Activated CD8-positive, alpha-beta memory T cell treated with anti-CD3 and anti-CD28 coated beads for 36 hours (primary cell): ENCODE measurements around the gene TSPAN18. TPM values are rescaled to one million over a fixed set of nuclear protein-coding genes. Genes with fewer than 3 reads are reported as not detected.

Experiments
- CTCF ChIA-PET: fragments of 350-600 bp; sonication (Branson Sonifier 250); formaldehyde crosslinking; loops from one replicate; lab custom pipeline; 2021; ENCODE audit warnings: antibody characterized with exemption; lab: Charles Lee
- POLR2A ChIA-PET: fragments of 350-600 bp; sonication (Branson Sonifier 250); formaldehyde crosslinking; loops from one replicate; lab custom pipeline; 2021; ENCODE audit warnings: antibody characterized with exemption; lab: Charles Lee
- total RNA-seq, 2 experiments: library from RNA; stranded (reverse); gene quantifications; one replicate each; pipeline ENCODE4 v1.2.3, GENCODE V29; 2021

Gene TSPAN18
- total RNA-seq, 2 experiments from 2014 or later = 0.84 to 1.1 TPM

- POLR2A ChIA-PET = no interaction called here
- CTCF ChIA-PET = interaction anchor here (0.6 kb wide), 1 partner anchor 185 kb away, joined by 3 read pairs; no protein-coding TSS in a partner anchor
Measured at GRCh38 chr11:44708523-44709280, 18.1 kb upstream of the TSPAN18 start.

GRCh38 chr11:44709281-44709562 is 17.5 kb upstream of the TSPAN18 start:
- POLR2A ChIA-PET = no interaction called here
- CTCF ChIA-PET = no interaction called here

DNA sequence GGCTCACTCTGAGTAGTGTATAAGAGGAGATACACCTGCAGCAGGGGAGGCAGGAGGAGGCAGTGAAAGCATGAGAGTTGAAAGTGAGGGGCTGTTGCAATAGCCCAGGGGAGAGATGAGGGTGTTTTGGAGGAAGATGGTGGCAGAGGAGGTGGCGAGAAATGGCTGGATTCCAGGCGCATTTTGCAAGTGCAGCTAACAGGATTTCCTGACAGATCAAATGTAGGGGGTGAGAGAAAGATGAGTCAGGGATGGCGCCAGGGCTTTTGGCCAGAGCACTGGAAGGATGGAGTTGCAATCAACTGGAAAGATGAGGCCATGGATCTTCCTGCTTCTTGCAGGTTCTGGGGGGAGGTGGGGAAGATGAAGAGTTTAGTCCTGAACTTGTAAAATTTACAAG is 16.8 kb upstream of the TSPAN18 start:
- CTCF ChIA-PET = interaction anchor here (1.7 kb wide), 1 partner anchor 64 kb away, joined by 3 read pairs; no protein-coding TSS in a partner anchor

DNA sequence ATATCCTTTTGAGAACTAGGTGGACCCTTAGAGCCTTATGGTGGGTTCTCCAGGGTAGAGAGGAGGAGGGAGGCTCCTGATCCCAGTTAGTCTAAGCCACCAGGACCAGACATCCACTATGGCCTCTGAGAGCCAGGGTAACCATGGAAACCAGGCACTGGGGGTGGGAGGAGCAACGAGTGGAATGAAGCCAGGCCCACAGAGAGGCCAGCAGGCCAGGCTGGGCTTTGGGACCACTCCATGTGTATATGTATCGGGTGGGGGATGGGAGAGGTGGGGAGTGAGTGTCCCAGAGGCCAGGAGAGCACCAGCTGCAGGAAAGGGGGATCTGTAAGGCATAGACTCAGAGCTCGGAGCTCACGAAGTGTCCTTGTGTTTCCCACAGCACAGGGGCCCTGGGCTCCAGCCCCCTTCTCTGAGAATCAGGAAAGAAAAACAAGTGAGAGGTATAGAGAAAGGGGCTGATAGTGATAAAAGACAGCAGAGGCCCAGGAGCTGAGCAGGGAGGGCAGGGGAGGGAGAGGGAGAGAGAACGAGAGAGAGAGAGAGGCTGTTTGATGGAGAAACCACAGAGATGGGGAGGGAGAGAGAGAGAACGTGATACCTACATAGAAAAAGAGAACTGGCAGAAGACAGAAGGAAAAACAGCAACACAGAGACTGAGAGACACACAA is 15.5 kb upstream of the TSPAN18 start:
- ChIA-PET CTCF (interaction anchor here (1.0 to 1.7 kb wide), 2 partner anchors 15 to 63 kb away, joined by 3 read pairs; partner anchors contain the start of gene TSPAN18), POLR2A (no interaction called here)

More for the DNA sequence above, 16.8 kb upstream of the TSPAN18 start:
- POLR2A ChIA-PET = no interaction called here

DNA sequence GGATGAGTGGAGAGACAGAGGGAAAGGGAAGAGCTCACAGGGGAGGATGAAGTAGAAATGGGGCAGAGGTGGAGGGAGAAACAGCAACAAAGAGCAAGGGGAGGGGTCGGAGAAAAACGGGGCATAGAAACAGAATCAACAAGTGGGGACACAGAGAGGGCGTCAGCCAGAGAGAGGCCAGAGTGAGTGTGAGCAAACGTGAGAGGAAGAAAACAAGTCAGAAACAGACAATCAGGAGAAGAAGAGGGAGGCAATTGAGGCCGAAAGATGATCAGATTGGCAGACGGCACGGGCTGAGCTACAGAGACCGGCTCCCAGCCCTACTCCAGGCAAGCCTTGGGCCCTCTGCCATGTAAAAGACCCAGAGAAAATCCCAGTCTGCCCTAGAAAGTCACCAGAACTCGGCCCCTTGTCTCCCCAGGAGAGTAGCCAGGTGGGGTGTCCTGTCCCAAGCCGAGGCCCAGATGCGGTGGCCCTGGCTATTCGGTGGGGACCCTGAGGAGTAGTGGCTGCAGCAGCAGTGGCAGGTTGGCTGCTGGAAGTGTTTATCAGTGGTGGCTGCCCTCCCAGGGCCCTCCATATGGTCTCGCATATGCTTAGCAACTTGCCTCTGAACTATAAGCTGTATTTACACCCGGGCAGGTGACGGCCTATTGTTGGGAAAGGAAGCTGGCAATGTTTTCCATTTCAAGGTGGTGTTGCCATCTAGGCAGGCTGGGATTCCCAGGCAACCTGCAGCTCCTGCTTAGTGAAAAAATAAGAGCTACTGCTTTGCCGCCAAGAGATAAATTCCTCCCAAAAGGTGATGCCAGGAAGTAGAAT is 14.8 kb upstream of the TSPAN18 start:
- POLR2A ChIA-PET = no interaction called here
- CTCF ChIA-PET = no interaction called here

- ChIA-PET CTCF (no interaction called here), POLR2A (no interaction called here)
Measured at GRCh38 chr11:44713022-44713421, 13.7 kb upstream of the TSPAN18 start.

GRCh38 chr11:44716256-44716655 is 10.5 kb upstream of the TSPAN18 start:
- CTCF ChIA-PET = no interaction called here

GRCh38 chr11:44718057-44718456 is 8.7 kb upstream of the TSPAN18 start:
- CTCF ChIA-PET = interaction anchor here (0.5 kb wide), 1 partner anchor 9 kb away, joined by 3 read pairs; no protein-coding TSS in a partner anchor
- POLR2A ChIA-PET = no interaction called here

More at GRCh38 chr11:44716256-44716655, 10.5 kb upstream of the TSPAN18 start:
- POLR2A ChIA-PET = no interaction called here

GRCh38 chr11:44718612-44719390 is 8.0 kb upstream of the TSPAN18 start:
- CTCF ChIA-PET = no interaction called here
- POLR2A ChIA-PET = no interaction called here

- ChIA-PET CTCF (interaction anchor here (1.2 to 1.3 kb wide), 2 partner anchors 104 to 130 kb away, joined by 4 read pairs; no protein-coding TSS in a partner anchor), POLR2A (no interaction called here)
Measured at GRCh38 chr11:44725016-44725685, 1.6 kb upstream of the TSPAN18 start.

DNA sequence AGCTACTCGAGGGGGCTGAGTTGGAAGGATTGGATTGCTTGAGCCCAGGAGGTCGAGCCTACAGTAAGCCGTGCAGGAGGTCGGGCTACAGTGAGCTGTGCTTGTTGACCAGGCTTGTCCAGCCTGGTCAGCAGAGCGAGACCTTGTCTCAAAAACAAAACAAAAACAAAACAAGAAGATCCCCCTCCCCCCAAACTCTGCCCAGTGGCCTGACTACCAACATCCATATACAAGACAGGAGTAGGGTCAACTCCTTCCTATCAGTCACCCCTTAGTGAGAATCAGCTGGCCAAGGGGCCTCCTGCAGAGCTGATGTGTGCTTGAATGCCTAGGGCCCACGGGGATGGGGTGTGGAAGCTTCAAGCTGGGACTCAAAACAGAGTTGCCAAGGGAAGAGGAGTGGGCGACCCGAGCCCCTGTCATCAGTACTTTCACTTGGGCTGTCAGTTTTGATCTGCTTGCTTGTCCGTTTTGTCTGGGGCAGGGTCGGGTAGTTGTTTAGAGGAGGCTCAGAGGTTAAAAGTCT is 942 bp upstream of the TSPAN18 start:
- ChIA-PET POLR2A (no interaction called here), CTCF (interaction anchor here (1.1 to 1.2 kb wide), 2 partner anchors 15 to 105 kb away, joined by 3 to 4 read pairs; no protein-coding TSS in a partner anchor)

DNA sequence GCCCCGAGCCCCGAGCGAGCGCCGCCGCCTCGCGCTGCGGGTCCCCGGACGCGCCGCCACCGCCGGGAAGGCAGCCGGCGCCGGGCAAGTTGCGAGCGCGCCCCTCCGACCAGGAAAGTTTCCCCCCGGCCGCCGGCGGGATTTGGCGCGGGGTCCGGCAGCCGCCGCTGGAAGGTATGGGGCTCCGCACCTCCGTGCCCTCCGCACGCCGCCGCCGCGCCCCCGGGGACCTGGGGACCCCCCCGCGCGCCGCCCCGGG is 281 bp downstream of the TSPAN18 start:
- ChIA-PET POLR2A (interaction anchor here (0.6 kb wide), 1 partner anchor 50 kb away, joined by 3 read pairs; no protein-coding TSS in a partner anchor), CTCF (interaction anchor here (0.6 kb wide), 3 partner anchors 9 to 1027 kb away, joined by 3 read pairs; no protein-coding TSS in a partner anchor)

GRCh38 chr11:44727373-44728287 is 868 bp downstream of the TSPAN18 start:
- POLR2A ChIA-PET = interaction anchor here (0.6 kb wide), 1 partner anchor 49 kb away, joined by 3 read pairs; no protein-coding TSS in a partner anchor
- CTCF ChIA-PET = interaction anchor here (0.6 kb wide), 4 partner anchors 10 to 1027 kb away, joined by 3 read pairs; no protein-coding TSS in a partner anchor

DNA sequence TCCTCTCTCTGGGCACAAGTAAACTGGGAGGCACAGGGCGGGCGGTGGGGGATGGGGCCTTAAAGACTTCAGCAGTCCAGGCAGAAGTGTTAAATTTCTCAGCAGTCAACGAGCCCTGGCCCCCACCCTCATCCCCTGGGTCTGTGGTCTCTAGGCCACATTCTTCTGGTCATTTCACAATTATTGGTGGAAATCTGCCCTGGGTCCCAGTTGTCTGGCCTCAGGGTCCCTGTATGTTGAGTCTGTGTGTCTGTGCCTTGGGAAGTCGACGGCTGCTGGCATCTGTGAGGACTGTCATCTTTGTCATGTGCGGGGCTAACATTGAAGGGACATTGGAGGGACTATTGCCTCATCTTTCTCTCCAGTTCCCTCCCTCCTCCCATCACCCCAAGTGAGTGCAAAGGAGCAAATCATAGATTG is 1.7 kb downstream of the TSPAN18 start:
- CTCF ChIA-PET = interaction anchor here (0.6 to 1.3 kb wide), 2 partner anchors 31 to 183 kb away, joined by 3 to 4 read pairs; no protein-coding TSS in a partner anchor
- POLR2A ChIA-PET = no interaction called here

DNA sequence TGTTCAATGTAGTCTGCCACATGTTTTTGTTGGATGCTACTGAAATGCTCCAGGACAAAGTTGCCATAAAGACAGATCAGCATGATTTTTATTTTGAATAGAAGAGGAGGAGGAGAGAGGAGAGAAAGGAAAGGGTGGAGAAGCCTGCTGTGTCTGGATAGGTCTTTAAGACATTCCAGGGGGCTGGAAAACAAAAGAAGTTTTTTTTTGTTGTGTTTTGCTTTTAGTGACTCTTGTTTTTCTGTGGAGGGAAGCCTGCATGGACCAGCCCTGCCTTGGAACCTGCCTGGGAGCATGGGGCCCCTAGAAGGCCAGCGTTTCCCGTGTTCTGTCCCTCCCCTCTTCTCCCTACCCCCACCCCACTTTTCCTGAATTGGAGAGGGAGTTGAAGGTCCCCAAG is 2.3 kb downstream of the TSPAN18 start:
- CTCF ChIA-PET = interaction anchor here (0.6 to 1.3 kb wide), 3 partner anchors 10 to 182 kb away, joined by 3 to 4 read pairs (median 3); no protein-coding TSS in a partner anchor

DNA sequence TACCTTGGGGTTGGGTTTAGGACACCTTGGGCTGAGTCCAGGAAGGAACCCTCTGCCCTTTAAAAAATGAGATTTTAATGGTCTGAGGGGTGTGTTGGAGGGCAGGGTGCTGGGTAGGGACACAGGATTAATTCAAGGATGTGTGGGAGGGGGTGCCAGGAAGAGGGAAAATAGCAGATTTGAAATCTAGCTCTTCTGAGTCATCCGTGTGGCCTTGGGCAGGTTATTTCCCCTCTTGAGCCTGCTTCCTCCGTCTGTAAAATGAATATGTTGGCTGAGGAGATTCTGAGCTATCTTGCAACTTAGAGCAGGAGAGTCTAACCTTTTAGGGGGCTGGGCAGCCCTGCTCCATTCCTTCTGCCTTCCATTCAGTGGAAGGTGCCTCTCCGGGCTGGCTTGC is 3.0 kb downstream of the TSPAN18 start:
- POLR2A ChIA-PET = interaction anchor here (0.7 kb wide), 1 partner anchor 69 kb away, joined by 4 read pairs; no protein-coding TSS in a partner anchor
- CTCF ChIA-PET = interaction anchor here (1.3 to 2.5 kb wide), 3 partner anchors 9 to 182 kb away, joined by 3 to 7 read pairs (median 4); no protein-coding TSS in a partner anchor

More for the DNA sequence above, 2.3 kb downstream of the TSPAN18 start:
- POLR2A ChIA-PET = no interaction called here
